Hepatocyte (in vitro differentiated cells): ENCODE measurements around the gene KIRREL1. TPM values are rescaled to one million over a fixed set of nuclear protein-coding genes. Genes with fewer than 3 reads are reported as not detected.

Experiments
- DNase-seq: peaks from one replicate; pipeline ENCODE4 v3.0.0-alpha.2; 2016; ENCODE audit warnings: low spot score
- H2AFZ ChIP-seq: fragments of 200-600 bp; sonication (generic); 2 replicates; pipeline ENCODE4 v1.6.0; 2016; ENCODE audit warnings: antibody characterized with exemption, mild to moderate bottlenecking
- H3K27ac ChIP-seq: fragments of 200-600 bp; sonication (generic); 2 replicates; pipeline ENCODE4 v1.5.1; 2016; ENCODE audit warnings: mild to moderate bottlenecking
- H3K27me3 ChIP-seq: fragments of 200-600 bp; sonication (generic); 2 replicates; pipeline ENCODE4 v1.6.1; 2016
- H3K36me3 ChIP-seq: fragments of 200-600 bp; sonication (generic); replicated peaks from 2 replicates; pipeline ENCODE4 v1.5.1; 2016; ENCODE audit warnings: low read depth; ENCODE audit not compliant: insufficient read depth
- H3K4me1 ChIP-seq: fragments of 200-600 bp; sonication (generic); 2 replicates; pipeline ENCODE4 v1.5.1; 2016; ENCODE audit warnings: mild to moderate bottlenecking, moderate library complexity; ENCODE audit not compliant: insufficient read depth
- H3K4me2 ChIP-seq: fragments of 200-600 bp; sonication (generic); 2 replicates; pipeline ENCODE4 v1.6.0; 2016
- H3K4me3 ChIP-seq: fragments of 200-600 bp; sonication (generic); 2 replicates; pipeline ENCODE4 v1.5.1; 2016; ENCODE audit warnings: mild to moderate bottlenecking
- H3K79me2 ChIP-seq: fragments of 200-600 bp; sonication (generic); 2 replicates; pipeline ENCODE4 v1.6.0; 2017; ENCODE audit warnings: mild to moderate bottlenecking
- H3K9me2 ChIP-seq: fragments of 200-600 bp; sonication (generic); replicated peaks from 2 replicates; pipeline ENCODE4 v1.6.0; 2017; ENCODE audit warnings: mild to moderate bottlenecking; ENCODE audit not compliant: insufficient read depth
- H3K9me3 ChIP-seq: fragments of 200-600 bp; sonication (generic); 2 replicates; pipeline ENCODE4 v1.5.1; 2016; ENCODE audit warnings: low read depth, mild to moderate bottlenecking
- H4K20me1 ChIP-seq: fragments of 200-600 bp; sonication (generic); 2 replicates; pipeline ENCODE4 v1.6.0; 2016; ENCODE audit warnings: mild to moderate bottlenecking; ENCODE audit not compliant: insufficient read depth, poor library complexity, severe bottlenecking
- EZH2 ChIP-seq: fragments of 200-600 bp; sonication (generic); IDR thresholded peaks from 2 replicates; pipeline ENCODE4 v1.6.1; 2016; ENCODE audit warnings: antibody characterized with exemption, mild to moderate bottlenecking, borderline replicate concordance
- EZH2phosphoT487 ChIP-seq: fragments of 200-600 bp; sonication (generic); IDR thresholded peaks from one replicate; pipeline ENCODE4 v1.6.1; 2018; ENCODE audit warnings: antibody characterized with exemption, mild to moderate bottlenecking, low read depth, moderate library complexity; ENCODE audit not compliant: unreplicated experiment, severe bottlenecking
- WGBS: methylation state at CpG from one replicate; pipeline ENCODE4 v1.1.6; 2016; ENCODE audit warnings: low lambda C conversion rate; ENCODE audit errors: missing lambda C conversion rate; 5-methylcytosine and 5-hydroxymethylcytosine counted together
- polyA plus RNA-seq: library from polyadenylated mRNA; unstranded; fragments of >200 nt; fragmentation: Nextera tagmentation; extraction: Ambion mirVana; gene quantifications from 2 replicates; pipeline ENCODE4 v1.2.1, GENCODE V29; 2016
- total RNA-seq: library from RNA; depleted of rRNA; stranded (reverse); fragments of >200 nt; gene quantifications from 2 replicates; pipeline ENCODE4 v1.2.3, GENCODE V29; 2014
- TF ChIP-seq, protein P1 (sequence below): fragments of 200-600 bp; sonication (generic); IDR thresholded peaks from 2 replicates; pipeline ENCODE4 v1.5.1; 2016; ENCODE audit warnings: antibody characterized with exemption, mild to moderate bottlenecking; ENCODE audit not compliant: poor library complexity

Gene KIRREL1
- total and polyA plus RNA-seq, 2 experiments from 2014 or later, result 20.4 to 47.1 TPM

DNA sequence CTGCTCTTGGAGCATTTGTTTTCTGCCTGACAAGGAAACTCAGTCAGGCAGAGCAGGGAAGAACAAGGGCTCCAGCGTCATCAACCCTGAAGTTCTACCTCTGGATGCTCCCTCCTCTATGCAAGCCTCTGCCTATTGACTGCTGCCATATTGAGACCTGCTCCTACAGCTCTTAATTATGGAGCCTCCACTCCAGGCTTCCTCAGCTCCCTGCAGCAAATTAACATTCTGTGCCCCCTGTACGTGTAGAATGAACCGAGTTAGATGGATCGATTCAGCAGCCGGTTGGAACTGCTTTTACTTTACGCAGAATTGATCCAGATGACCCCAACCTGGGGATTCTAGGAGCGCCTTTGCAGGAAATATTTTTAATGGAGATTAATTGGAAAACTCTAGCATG is 68.7 kb downstream of the KIRREL1 start:
- peaks cover 59% of the 10 kb centered on the region for H3K79me2 ChIP-seq

DNA sequence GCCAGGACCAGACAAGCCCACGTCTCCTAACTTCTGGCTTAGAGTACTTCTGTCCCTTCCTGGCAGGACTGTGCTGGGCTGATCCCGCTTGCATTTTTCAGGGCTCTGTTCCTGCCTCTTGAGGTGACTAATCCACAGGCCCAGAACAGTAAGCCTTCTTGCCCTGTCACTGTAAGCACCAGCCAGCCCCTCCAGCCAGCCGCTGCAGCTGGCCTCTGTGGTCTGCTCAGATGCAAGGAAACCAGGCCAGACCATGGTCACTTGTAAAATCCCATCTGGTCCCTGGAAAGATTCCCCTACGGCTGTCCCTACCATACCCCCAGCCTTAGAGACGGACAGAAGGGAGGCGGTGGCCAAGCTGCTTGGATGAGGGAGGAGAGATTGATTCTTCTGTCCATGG is 74.2 kb downstream of the KIRREL1 start:
- H3K9me2 ChIP-seq, result no peaks in the 10 kb centered on the region
- no peak overlapping the region for H3K4me3 ChIP-seq
- no peaks in the 10 kb centered on the region for H3K27me3 ChIP-seq
- no peaks in the 10 kb centered on the region for H3K36me3 ChIP-seq
- H4K20me1 ChIP-seq, result peaks cover 43% of the 10 kb centered on the region
- TF ChIP-seq EZH2phosphoT487, result no peak
- TF ChIP-seq EZH2, result no peak
- TF ChIP-seq, protein P1, sequence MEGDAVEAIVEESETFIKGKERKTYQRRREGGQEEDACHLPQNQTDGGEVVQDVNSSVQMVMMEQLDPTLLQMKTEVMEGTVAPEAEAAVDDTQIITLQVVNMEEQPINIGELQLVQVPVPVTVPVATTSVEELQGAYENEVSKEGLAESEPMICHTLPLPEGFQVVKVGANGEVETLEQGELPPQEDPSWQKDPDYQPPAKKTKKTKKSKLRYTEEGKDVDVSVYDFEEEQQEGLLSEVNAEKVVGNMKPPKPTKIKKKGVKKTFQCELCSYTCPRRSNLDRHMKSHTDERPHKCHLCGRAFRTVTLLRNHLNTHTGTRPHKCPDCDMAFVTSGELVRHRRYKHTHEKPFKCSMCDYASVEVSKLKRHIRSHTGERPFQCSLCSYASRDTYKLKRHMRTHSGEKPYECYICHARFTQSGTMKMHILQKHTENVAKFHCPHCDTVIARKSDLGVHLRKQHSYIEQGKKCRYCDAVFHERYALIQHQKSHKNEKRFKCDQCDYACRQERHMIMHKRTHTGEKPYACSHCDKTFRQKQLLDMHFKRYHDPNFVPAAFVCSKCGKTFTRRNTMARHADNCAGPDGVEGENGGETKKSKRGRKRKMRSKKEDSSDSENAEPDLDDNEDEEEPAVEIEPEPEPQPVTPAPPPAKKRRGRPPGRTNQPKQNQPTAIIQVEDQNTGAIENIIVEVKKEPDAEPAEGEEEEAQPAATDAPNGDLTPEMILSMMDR, result no peak
- no peaks in the 10 kb centered on the region for H3K9me3 ChIP-seq
- H2AFZ ChIP-seq, result no peak overlapping the region
- DNase-seq, result no peak
- H3K4me1 ChIP-seq, result peaks cover 4% of the 10 kb centered on the region
- H3K79me2 ChIP-seq, result peaks cover 54% of the 10 kb centered on the region
- H3K27ac ChIP-seq, result no peak overlapping the region
- no peak overlapping the region for H3K4me2 ChIP-seq
- WGBS, result 54% methylated on average over 6 of the region's 6 CpGs

More for the DNA sequence above, 68.7 kb downstream of the KIRREL1 start:
- Histone ChIP-seq H3K4me2 (no peak overlapping the region), H3K27me3 (no peaks in the 10 kb centered on the region), H4K20me1 (peaks cover 38% of the 10 kb centered on the region), H3K27ac (no peak overlapping the region), H3K9me3 (no peaks in the 10 kb centered on the region), H3K9me2 (no peaks in the 10 kb centered on the region), H3K4me1 (no peaks in the 10 kb centered on the region), H2AFZ (no peak overlapping the region), H3K4me3 (no peak overlapping the region), H3K36me3 (no peaks in the 10 kb centered on the region)
- TF ChIP-seq, protein P1, result no peak
- TF ChIP-seq EZH2 (no peak), EZH2phosphoT487 (no peak)
- DNase-seq, result no peak
- WGBS, result 93% methylated on average over 7 of the region's 7 CpGs

DNA sequence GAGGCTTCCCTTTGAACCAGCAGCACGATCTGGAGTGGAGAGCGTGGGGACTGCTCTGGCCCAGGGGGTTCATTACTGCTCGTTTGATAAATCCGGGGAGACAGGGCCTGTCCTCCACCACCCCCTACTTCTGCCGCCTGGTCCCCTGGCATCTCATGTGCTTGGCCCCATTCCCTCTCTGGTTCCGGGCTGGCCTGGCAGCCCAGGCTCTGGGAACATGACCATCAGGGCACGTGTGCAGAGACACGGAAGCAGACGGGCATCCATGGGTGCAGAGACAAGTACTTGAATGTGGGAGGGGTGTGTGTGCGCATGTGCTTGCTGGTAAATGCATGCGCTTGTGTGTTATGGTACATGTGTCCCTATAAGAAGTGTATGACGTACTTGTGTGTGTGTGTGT is 75.5 kb downstream of the KIRREL1 start:
- peaks cover 43% of the 10 kb centered on the region for H4K20me1 ChIP-seq

More for the DNA sequence above, 75.5 kb downstream of the KIRREL1 start:
- Histone ChIP-seq H2AFZ (no peak overlapping the region), H3K9me3 (no peaks in the 10 kb centered on the region), H3K4me1 (peaks cover 4% of the 10 kb centered on the region), H3K79me2 (peaks cover 48% of the 10 kb centered on the region), H3K9me2 (no peaks in the 10 kb centered on the region), H3K27ac (no peak overlapping the region), H3K27me3 (no peaks in the 10 kb centered on the region), H3K36me3 (no peaks in the 10 kb centered on the region), H3K4me3 (no peak overlapping the region), H3K4me2 (no peak overlapping the region)
- WGBS, result 78% methylated on average over 12 of the region's 12 CpGs
- TF ChIP-seq EZH2, result no peak
- TF ChIP-seq, protein P1, result no peak
- no peak for TF ChIP-seq EZH2phosphoT487
- DNase-seq, result no peak
